Loucy (cell line): ENCODE results near the gene MYO1D.

ENCODE experiments used
- EZH2phosphoT487 ChIP-seq: fragments of 200-600 bp; IDR thresholded peaks from 2 replicates; pipeline ENCODE4 v1.6.1; 2018; ENCODE audit warnings: antibody characterized with exemption, mild to moderate bottlenecking, moderate library complexity, borderline replicate concordance
- TF ChIP-seq, protein P1 (sequence below): fragments of 200-600 bp; sonication (generic); conservative IDR thresholded peaks from 2 replicates; pipeline ENCODE4 v1.5.1; 2014; ENCODE audit warnings: mild to moderate bottlenecking, antibody characterized with exemption, low read length

DNA sequence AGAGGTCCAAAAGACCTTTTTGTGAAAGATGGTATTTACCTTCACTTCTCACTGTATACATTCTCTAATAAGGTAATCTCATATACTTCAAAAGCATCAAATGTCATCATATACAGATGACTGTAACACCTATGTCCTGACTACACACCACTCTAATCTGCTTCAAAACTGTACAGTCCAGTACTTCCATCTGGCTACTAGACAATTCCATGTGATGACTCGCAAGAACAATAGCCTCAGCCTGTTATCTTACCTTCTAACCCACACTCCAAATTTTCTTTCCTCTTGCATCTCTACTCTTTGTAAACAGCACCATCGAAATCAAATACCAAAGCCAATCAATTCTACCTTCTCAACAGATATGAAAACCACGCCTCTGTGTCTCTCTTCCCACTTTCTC, 24.1 kb downstream of the MYO1D start:
- TF ChIP-seq, protein P1, sequence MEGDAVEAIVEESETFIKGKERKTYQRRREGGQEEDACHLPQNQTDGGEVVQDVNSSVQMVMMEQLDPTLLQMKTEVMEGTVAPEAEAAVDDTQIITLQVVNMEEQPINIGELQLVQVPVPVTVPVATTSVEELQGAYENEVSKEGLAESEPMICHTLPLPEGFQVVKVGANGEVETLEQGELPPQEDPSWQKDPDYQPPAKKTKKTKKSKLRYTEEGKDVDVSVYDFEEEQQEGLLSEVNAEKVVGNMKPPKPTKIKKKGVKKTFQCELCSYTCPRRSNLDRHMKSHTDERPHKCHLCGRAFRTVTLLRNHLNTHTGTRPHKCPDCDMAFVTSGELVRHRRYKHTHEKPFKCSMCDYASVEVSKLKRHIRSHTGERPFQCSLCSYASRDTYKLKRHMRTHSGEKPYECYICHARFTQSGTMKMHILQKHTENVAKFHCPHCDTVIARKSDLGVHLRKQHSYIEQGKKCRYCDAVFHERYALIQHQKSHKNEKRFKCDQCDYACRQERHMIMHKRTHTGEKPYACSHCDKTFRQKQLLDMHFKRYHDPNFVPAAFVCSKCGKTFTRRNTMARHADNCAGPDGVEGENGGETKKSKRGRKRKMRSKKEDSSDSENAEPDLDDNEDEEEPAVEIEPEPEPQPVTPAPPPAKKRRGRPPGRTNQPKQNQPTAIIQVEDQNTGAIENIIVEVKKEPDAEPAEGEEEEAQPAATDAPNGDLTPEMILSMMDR: no peak
- TF ChIP-seq EZH2phosphoT487: no peak
